ENCODE results near the gene TOP2A.
A peak's percentile ranks its signal among the peaks of the same experiment; 100 is the strongest.

The TOP2A gene

DNA sequence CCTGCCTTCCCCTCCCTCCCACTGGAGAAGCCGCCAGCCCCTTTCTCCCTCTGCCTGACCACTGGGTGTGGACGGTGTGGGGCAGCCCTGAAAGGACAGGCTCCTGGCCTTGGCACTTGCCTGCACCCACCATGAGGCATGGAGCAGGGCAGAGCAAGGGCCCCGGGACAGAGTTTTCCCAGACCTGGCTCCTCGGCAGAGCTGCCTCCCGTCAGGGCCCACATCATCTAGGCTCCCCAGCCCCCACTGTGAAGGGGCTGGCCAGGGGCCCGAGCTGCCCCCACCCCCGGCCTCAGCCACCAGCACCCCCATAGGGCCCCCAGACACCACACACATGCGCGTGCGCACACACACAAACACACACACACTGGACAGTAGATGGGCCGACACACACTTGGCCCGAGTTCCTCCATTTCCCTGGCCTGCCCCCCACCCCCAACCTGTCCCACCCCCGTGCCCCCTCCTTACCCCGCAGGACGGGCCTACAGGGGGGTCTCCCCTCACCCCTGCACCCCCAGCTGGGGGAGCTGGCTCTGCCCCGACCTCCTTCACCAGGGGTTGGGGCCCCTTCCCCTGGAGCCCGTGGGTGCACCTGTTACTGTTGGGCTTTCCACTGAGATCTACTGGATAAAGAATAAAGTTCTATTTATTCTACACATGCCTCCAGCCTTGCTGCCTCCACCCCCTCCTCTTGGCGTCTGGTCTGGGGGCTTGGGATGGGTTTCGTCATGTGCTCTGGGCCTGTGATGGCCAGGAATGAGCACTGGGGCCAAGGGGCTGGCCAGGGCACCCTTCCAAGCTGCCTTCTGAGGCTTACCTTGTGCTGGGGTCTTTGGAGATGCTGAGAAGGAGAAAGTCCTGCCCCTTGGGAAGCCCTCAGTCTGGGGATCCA is 60.5 kb downstream of the TOP2A start:
- 90 to 93% methylated on average over 4 to 5 of the region's 19 CpGs for WGBS, 2 experiments (ENCODE audit: insufficient coverage in 2 of 2)
- Histone ChIP-seq H3K27ac (ENCODE audit: low read depth, low read length, severe bottlenecking) (no peak overlapping the region), H3K4me3 (ENCODE audit: extremely low read depth, insufficient read depth, low read length, poor library complexity, severe bottlenecking) (no peak overlapping the region), H3K9me3 (ENCODE audit: control insufficient read depth, low read length) (no peaks in the 10 kb centered on the region), H3K36me3 (ENCODE audit: control insufficient read depth, insufficient read depth, low read length) (peaks cover 39% of the 10 kb centered on the region), H3K4me1 (ENCODE audit: control insufficient read depth, insufficient read depth, low read length, poor library complexity, severe bottlenecking) (peaks cover under 1% of the 10 kb centered on the region)

DNA sequence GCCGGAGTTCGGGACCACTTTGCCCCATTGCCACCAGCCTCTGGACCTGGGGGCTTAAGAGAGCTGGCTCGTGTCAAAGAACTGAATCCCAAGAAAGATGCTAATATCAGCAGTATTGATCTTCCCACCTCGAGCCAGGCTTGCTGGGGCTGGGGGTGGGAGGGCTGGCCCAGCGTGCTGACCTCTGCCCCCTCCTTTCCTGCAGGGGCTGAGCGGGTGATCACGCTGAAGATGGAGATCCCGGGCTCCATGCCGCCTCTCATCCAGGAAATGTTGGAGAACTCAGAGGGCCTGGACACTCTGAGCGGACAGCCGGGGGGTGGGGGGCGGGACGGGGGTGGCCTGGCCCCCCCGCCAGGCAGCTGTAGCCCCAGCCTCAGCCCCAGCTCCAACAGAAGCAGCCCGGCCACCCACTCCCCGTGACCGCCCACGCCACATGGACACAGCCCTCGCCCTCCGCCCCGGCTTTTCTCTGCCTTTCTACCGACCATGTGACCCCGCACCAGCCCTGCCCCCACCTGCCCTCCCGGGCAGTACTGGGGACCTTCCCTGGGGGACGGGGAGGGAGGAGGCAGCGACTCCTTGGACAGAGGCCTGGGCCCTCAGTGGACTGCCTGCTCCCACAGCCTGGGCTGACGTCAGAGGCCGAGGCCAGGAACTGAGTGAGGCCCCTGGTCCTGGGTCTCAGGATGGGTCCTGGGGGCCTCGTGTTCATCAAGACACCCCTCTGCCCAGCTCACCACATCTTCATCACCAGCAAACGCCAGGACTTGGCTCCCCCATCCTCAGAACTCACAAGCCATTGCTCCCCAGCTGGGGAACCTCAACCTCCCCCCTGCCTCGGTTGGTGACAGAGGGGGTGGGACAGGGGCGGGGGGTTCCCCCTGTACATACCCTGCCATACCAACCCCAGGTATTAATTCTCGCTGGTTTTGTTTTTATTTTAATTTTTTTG is 61.6 kb downstream of the TOP2A start:
- H3K9me3 ChIP-seq (ENCODE audit: control insufficient read depth, low read length): no peaks in the 10 kb centered on the region
- peaks cover 46% of the 10 kb centered on the region for H3K36me3 ChIP-seq (ENCODE audit: control insufficient read depth, insufficient read depth, low read length)
- peaks cover 12% of the 10 kb centered on the region for H3K4me1 ChIP-seq (ENCODE audit: control insufficient read depth, insufficient read depth, low read length, poor library complexity, severe bottlenecking)
- no peak overlapping the region for H3K4me3 ChIP-seq (ENCODE audit: extremely low read depth, insufficient read depth, low read length, poor library complexity, severe bottlenecking)
- H3K27ac ChIP-seq (ENCODE audit: low read depth, low read length, severe bottlenecking): no peak overlapping the region
- 89 to 94% methylated on average over 17 to 24 of the region's 33 CpGs for WGBS, 2 experiments (ENCODE audit: insufficient coverage in 2 of 2)

DNA sequence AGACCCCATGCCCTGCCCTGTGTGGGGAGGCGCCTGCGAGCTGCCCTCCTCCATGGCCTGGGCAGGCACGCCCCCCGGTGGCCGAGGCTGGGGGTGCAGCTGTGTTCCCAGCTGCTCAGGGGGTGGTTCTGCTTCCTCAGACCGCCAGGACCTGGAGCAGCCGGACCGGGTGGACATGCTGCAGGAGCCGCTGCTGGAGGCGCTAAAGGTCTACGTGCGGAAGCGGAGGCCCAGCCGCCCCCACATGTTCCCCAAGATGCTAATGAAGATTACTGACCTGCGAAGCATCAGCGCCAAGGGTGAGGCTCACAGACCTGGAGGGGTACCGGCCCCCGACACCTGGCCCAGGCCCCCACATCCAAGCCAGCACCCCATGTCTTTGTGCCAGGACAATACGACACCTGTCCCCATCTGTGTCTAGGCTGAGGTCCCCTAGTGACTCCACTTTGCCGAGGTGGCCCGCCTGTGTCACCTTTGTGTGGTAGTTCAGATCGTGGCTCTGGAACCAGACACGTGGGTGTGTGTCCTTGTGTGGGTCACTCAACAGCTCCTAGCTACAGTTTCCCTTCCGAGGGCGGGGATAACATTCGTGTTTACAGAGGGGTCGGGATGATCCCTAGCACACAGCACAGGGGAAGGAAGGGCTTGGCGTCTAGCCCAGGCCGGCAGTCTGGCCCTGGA is 62.4 kb downstream of the TOP2A start:
- H3K36me3 ChIP-seq (ENCODE audit: control insufficient read depth, insufficient read depth, low read length): peaks cover 46% of the 10 kb centered on the region
- 62 to 69% methylated on average over 27 to 28 of the region's 29 CpGs for WGBS, 2 experiments (ENCODE audit: insufficient coverage in 2 of 2)
- no peaks in the 10 kb centered on the region for H3K9me3 ChIP-seq (ENCODE audit: control insufficient read depth, low read length)
- no peak overlapping the region for H3K4me3 ChIP-seq (ENCODE audit: extremely low read depth, insufficient read depth, low read length, poor library complexity, severe bottlenecking)
- H3K27ac ChIP-seq (ENCODE audit: low read depth, low read length, severe bottlenecking): no peak overlapping the region
- peaks cover 18% of the 10 kb centered on the region for H3K4me1 ChIP-seq (ENCODE audit: control insufficient read depth, insufficient read depth, low read length, poor library complexity, severe bottlenecking)

DNA sequence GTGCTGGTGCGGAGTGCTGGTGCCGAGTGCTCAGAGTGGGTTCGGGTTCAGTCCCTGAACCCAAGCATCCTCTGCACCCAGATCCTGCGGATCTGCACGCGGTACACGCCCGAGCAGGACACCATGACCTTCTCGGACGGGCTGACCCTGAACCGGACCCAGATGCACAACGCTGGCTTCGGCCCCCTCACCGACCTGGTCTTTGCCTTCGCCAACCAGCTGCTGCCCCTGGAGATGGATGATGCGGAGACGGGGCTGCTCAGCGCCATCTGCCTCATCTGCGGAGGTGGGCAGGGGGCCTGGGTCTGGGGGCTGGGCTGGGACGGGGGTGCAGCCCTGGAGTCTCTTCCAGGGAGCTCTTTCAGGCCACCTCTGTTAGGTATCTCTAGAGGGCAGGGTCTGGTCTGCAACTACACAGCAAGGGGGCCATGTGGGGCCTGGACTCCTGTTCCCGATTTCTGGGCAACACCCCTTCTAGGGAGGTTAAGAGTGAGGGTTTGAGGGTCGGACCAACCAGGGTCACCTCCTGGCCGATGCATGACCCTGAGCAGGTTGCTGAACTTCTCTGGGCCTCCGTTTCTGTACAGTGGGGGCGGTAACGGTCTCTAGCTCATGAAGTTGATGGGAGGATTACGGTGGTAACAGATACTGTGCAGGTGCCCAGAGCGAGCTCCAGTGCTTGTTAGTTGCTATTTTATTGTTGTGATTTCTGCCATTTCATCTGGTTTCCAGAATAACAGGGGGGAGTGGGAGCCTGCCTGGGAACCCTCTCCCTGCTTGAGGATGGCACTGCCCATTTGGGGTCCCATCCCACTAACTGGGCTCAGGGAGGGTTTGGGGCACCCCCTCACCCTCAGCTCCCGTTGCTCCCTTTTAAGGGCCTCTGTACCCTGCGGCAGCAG is 63.2 kb downstream of the TOP2A start:
- WGBS, 2 experiments (ENCODE audit: insufficient coverage in 2 of 2): 91 to 94% methylated on average over 25 to 29 of the region's 30 CpGs
- H3K9me3 ChIP-seq (ENCODE audit: control insufficient read depth, low read length): no peaks in the 10 kb centered on the region
- peak overlapping the region; percentile 16 for H3K27ac ChIP-seq (ENCODE audit: low read depth, low read length, severe bottlenecking)

DNA sequence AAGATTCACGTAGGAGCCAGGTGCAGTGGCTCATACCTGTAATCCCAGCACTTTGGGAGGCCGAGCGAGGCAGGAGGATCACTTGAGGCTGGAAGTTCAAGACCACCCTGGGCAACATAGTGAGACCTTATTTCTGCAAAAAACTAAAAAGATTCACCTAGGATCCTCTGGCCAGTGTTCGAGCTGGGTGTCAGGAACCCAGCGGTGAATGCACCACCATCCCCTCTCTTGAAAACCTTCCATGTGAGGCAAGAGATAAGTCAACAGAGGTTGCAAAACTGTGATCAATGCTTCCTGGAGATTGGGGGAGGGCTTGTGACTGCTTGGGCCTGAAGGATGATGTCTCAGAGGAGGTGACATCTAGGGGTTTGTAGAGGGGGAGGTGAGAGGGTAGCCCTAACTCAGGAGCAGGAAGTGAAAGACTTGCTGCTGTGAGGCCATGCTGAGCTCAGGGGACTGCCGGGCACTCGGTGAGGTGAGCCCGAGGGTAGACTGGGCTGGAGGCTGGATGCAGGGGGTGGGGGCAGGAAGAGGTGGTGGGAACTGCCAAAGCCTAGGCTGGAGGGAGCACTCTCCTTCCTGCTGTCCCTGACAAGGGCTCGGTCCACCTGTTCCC is 64.8 kb downstream of the TOP2A start:
- Histone ChIP-seq H3K4me1 (ENCODE audit: control insufficient read depth, insufficient read depth, low read length, poor library complexity, severe bottlenecking) (peaks cover 41% of the 10 kb centered on the region), H3K36me3 (ENCODE audit: control insufficient read depth, insufficient read depth, low read length) (peaks cover 65% of the 10 kb centered on the region), H3K9me3 (ENCODE audit: control insufficient read depth, low read length) (no peaks in the 10 kb centered on the region), H3K4me3 (ENCODE audit: extremely low read depth, insufficient read depth, low read length, poor library complexity, severe bottlenecking) (no peak overlapping the region), H3K27ac (ENCODE audit: low read depth, low read length, severe bottlenecking) (no peak overlapping the region)
- WGBS, 2 experiments (ENCODE audit: insufficient coverage in 2 of 2): 74 to 80% methylated on average over 9 of the region's 9 CpGs

More for the DNA sequence above, 63.2 kb downstream of the TOP2A start:
- H3K4me1 ChIP-seq (ENCODE audit: control insufficient read depth, insufficient read depth, low read length, poor library complexity, severe bottlenecking): peaks cover 26% of the 10 kb centered on the region
- no peak overlapping the region for H3K4me3 ChIP-seq (ENCODE audit: extremely low read depth, insufficient read depth, low read length, poor library complexity, severe bottlenecking)
- peaks cover 52% of the 10 kb centered on the region for H3K36me3 ChIP-seq (ENCODE audit: control insufficient read depth, insufficient read depth, low read length)

DNA sequence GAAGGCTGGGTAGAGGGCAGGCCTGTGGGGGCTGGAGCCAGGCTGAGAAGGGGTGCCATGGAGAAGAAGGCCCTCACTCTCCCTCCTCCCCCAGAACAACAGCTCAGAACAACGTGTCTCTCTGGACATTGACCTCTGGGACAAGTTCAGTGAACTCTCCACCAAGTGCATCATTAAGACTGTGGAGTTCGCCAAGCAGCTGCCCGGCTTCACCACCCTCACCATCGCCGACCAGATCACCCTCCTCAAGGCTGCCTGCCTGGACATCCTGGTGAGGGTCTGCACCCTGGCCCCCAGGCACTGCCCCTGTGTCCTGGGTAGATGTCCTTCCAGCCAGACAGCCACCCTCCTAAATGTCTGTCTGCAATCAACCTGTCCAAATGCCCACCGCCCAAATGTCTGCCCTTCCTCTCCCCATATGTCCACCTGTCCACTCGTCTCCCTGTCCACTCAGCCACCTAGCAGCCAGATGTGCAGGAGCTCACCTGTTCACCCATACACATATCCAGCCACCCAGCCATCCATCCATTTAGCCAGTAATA is 65.4 kb downstream of the TOP2A start:
- H3K4me1 ChIP-seq (ENCODE audit: control insufficient read depth, insufficient read depth, low read length, poor library complexity, severe bottlenecking): peaks cover 47% of the 10 kb centered on the region
- peaks cover 65% of the 10 kb centered on the region for H3K36me3 ChIP-seq (ENCODE audit: control insufficient read depth, insufficient read depth, low read length)
- H3K9me3 ChIP-seq (ENCODE audit: control insufficient read depth, low read length): no peaks in the 10 kb centered on the region
- H3K27ac ChIP-seq (ENCODE audit: low read depth, low read length, severe bottlenecking): peak overlapping the region; percentile 6
- no peak overlapping the region for H3K4me3 ChIP-seq (ENCODE audit: extremely low read depth, insufficient read depth, low read length, poor library complexity, severe bottlenecking)
- WGBS, 2 experiments (ENCODE audit: insufficient coverage in 2 of 2): 92 to 93% methylated on average over 5 to 7 of the region's 7 CpGs

DNA sequence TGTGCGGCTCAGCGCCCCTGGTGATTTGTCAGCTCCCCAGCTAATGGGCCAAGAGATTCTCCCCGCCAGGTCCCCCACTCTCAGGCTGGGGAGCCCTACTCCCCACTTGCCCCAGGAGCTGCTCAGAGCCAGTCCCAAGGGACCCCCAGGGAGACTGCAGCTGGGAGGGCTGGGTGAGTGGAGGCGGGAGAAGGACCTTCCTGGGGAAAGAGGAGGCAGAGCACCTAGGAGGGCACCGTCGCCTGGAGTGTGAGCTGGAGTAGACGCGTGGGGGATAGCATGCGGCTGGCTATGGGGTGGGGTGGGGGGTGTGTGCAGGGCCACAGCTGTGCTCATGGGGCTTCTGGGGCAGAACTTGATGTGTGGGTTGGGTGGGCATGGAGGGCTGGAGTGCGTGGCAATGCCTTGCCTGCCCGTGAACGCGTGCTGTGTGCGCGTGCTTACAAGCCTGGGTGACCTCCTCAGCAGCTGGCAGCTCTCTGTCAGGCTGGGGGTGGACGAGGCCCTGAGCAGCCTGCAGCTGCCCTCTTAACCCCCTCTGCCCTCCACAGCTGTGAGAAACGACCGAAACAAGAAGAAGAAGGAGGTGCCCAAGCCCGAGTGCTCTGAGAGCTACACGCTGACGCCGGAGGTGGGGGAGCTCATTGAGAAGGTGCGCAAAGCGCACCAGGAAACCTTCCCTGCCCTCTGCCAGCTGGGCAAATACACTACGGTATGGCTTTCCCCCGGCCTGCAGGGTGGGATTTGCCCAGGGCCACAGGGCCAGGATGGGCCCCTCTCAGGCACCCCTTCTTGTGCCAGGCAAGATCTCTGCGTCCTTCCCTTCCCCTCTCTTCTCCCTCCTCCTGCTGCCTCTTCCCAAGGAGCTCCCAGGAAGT is 66.1 kb downstream of the TOP2A start:
- 72 to 83% methylated on average over 21 to 23 of the region's 27 CpGs for WGBS, 2 experiments (ENCODE audit: insufficient coverage in 2 of 2)
- Histone ChIP-seq H3K27ac (ENCODE audit: low read depth, low read length, severe bottlenecking) (peak overlapping the region; percentile 97), H3K4me3 (ENCODE audit: extremely low read depth, insufficient read depth, low read length, poor library complexity, severe bottlenecking) (no peak overlapping the region), H3K9me3 (ENCODE audit: control insufficient read depth, low read length) (no peaks in the 10 kb centered on the region), H3K4me1 (ENCODE audit: control insufficient read depth, insufficient read depth, low read length, poor library complexity, severe bottlenecking) (peaks cover 54% of the 10 kb centered on the region), H3K36me3 (ENCODE audit: control insufficient read depth, insufficient read depth, low read length) (peaks cover 65% of the 10 kb centered on the region)

DNA sequence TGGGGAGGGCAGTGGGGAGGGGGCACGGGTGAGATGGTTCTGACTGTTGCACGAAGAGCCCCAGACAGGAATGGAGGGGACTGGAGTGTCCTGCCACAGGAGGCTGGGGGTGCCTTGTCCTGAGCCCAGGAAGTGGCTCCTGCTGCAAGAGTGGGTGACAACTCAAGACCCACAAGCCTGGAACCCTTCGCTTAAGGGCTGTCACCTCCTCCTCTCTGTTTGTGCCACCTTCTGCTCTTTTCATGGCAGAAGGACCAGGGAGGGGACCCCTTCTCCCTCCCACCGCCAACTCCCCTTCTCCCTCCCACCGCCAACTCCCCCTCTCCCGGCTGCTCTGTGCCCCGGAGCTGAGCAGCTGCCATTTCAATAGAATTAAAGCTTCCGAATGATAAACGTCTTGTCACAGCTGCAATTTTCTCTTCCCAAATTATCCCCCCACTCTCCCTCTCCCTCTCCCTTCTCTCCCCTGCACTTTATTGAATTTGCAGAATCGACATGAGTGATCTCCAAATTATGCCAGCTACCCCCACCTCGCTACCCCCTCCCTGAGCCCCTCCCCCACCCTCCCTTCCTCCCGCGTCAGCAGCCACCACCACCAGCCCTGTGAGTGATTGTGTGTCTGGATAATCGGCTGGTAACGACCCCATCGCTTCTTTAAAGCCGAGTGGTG is 66.9 kb downstream of the TOP2A start:
- H3K27ac ChIP-seq (ENCODE audit: low read depth, low read length, severe bottlenecking): peak overlapping the region; percentile 97

More for the DNA sequence above, 66.9 kb downstream of the TOP2A start:
- Histone ChIP-seq H3K4me3 (ENCODE audit: extremely low read depth, insufficient read depth, low read length, poor library complexity, severe bottlenecking) (no peak overlapping the region), H3K4me1 (ENCODE audit: control insufficient read depth, insufficient read depth, low read length, poor library complexity, severe bottlenecking) (peaks cover 62% of the 10 kb centered on the region), H3K9me3 (ENCODE audit: control insufficient read depth, low read length) (no peaks in the 10 kb centered on the region), H3K36me3 (ENCODE audit: control insufficient read depth, insufficient read depth, low read length) (peaks cover 59% of the 10 kb centered on the region)
- WGBS, 2 experiments (ENCODE audit: insufficient coverage in 2 of 2): 19 to 22% methylated on average over 7 to 13 of the region's 17 CpGs

Data from mesodermal cell (in vitro differentiated cells).